Memory B cell (primary cell): Measurements from ENCODE around the gene C2orf42.
"Not testable (repeated sequence)": the region's sequence is repeated elsewhere in the genome, so short reads cannot be mapped to it uniquely, and the experiment has no call there.

Source experiments
- ATAC-seq: fragments of 150-1000 bp; cut with Tn5 transposase; 2 replicates; pipeline ENCODE4 v1.10.0; 2021; ENCODE audit warnings: low read depth, mild to moderate bottlenecking, moderate library complexity
- DNase-seq, 2 donors: peaks; one replicate each; pipeline ENCODE4 v3.0.0; 2022; ENCODE audit warnings: low spot score in 2 of 2
- H3K27ac Mint-ChIP-seq: one replicate; pipeline ENCODE4 v1.8.0; 2022; ENCODE audit warnings: mild to moderate bottlenecking, moderate library complexity, mixed read lengths
- H3K27me3 Mint-ChIP-seq: one replicate; pipeline ENCODE4 v1.8.0; 2022; ENCODE audit warnings: mixed read lengths
- H3K36me3 Mint-ChIP-seq: one replicate; pipeline ENCODE4 v1.8.0; 2022; ENCODE audit warnings: mild to moderate bottlenecking, mixed read lengths
- H3K4me1 Mint-ChIP-seq: one replicate; pipeline ENCODE4 v1.8.0; 2022; ENCODE audit warnings: mixed read lengths
- H3K4me3 Mint-ChIP-seq: one replicate; pipeline ENCODE4 v1.8.0; 2022; ENCODE audit warnings: mild to moderate bottlenecking, moderate library complexity, mixed read lengths
- H3K9me3 Mint-ChIP-seq: one replicate; pipeline ENCODE4 v1.8.0; 2022; ENCODE audit warnings: mixed read lengths

Gene C2orf42

DNA sequence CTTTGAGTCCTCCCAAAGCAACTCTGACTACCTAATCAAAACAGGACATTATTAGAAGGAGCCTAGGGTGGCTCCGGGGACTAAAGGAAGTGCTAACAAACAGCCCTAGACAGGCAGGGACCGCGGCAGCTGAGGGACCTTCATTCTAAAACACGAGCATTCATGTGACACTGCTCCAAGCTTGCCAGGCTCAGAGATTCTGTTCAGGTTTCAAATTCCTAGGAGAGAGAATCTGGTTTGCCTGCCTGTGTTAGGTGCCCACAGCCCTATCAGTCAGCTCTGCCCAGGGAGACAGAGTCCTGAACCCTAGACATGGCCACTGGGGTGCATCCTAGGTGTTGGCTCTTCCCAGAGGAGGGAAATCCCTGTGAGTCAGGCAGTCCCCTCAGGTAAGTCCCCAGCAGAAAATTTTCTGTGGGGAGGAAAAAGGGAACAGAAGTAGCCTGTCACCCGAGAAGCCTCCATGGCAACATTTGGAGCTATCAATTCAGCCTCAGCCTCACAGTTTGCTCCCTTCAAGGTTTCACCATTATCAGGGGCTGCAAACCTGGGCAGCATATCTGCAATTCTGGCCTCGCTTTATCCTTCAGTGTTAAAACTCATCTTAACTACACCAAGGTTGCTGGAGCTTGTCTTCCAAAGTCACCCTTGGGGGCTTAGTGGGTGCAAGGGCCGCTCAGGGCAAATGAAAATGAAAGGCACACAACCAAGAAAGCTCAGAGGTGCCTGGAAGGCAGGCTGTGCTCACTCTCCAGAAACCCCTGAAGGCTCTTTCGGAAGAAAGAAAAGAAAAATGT lies 75.0 kb downstream of the C2orf42 start:
- Mint-ChIP-seq H3K36me3 (no peaks in the 10 kb centered on the region), H3K9me3 (peaks cover 2% of the 10 kb centered on the region), H3K27ac (no peak overlapping the region), H3K27me3 (no peaks in the 10 kb centered on the region), H3K4me1 (peaks cover 25% of the 10 kb centered on the region), H3K4me3 (no peak overlapping the region)
- DNase-seq = no peak
- ATAC-seq = peak; percentile 49

DNA sequence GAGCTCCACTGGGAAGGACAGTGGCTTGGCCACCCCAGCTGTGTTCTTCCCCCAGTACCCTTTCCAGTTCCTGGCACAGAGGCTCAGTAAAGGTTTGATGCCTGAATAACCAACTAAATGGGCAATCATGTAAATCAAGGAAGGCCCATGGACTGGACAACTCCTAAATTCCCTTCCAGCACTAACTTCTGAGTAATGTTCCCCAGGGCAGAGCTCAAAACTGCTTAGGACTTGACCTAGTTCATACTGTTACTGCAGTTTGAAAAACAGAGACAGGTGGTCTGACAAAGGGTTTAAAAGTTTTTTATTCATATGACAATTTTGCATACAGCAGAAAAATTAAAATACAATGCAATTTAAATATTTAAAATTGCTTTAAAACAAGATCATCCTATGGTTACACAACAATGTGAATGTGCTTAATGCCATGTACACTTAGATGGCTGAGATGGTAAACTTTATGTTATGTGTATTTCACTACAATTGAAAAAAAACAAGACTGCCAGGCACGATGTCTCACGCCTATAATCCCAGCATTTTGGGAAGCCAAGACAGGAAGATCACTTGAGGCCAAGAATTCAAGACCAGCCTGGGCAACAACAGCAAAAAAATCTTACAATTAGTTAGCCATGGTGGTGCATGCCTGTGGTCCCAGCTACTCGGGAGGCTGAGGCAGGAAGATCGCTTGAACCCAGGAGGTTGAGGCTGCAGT lies 77.3 kb downstream of the C2orf42 start:
- DNase-seq (no peak), ATAC-seq (no peak)
- H3K4me3 Mint-ChIP-seq = no peak overlapping the region
- peaks cover 19% of the 10 kb centered on the region for H3K4me1 Mint-ChIP-seq
- H3K36me3 Mint-ChIP-seq = no peaks in the 10 kb centered on the region
- H3K27me3 Mint-ChIP-seq = no peaks in the 10 kb centered on the region
- no peaks in the 10 kb centered on the region for H3K9me3 Mint-ChIP-seq
- H3K27ac Mint-ChIP-seq = no peak overlapping the region

DNA sequence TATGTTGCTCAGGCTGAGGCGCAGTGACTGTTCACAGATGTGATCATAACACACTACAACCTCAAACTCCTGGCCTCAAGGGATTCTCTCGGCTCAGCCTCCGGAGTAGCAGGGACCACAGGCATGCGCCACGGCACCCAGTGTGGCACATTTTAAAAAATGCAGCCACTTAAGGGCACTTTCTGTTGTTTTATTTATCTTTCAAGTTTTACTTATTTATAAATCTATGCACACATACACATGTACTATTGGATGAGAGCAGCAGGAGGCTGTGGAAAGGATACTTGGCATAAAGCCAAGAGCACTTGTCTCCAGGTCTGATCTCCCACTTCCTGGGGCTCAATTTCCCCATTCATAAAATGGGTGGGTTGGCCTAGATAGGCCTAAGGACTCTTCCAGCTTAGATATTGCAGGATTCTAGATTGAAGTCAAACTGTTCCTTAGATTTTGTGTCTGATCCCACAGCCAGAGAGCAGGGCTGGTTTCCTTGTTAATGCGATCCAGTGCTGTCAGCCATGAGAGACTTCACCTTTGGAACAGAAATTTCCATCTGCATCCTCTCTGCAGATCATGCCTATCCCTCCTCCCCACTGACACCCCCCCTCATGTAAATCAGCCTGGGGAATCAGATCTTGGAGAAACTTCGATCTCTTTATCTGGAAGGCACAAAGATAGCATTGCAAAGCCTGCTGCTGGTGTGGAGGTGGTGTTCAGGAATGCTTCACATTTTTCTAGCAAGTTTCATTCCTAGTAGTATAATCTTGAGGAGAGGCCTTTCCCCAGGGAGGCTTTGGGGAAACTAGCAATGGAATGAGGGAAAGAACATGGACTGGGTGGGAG lies 78.8 kb downstream of the C2orf42 start:
- Mint-ChIP-seq H3K27me3 (no peaks in the 10 kb centered on the region), H3K4me3 (no peak overlapping the region), H3K4me1 (peaks cover 28% of the 10 kb centered on the region), H3K36me3 (no peaks in the 10 kb centered on the region), H3K27ac (no peak overlapping the region), H3K9me3 (no peaks in the 10 kb centered on the region)
- DNase-seq (no peak), ATAC-seq (no peak)

DNA sequence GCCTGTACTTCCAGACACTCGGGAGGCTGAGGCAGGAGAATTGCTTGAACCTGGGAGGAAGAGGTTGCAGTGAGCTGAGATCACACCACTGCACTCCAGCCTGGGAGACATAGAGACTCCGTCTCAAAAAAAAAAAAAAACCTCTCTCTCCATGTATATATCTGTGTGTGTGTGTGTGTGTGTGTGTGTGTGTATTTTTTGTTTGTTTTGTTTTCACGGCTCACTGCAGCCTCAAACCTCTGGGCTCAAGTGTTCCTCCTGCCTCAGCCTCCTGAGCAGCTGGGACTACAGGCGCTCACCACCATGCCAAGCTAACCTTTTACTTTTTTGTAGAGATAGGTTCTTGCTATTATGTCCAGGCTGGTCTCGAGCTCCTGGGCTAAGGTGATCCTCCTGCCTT lies 80.4 kb downstream of the C2orf42 start:
- not testable (repeated sequence) for ATAC-seq, H3K9me3 Mint-ChIP-seq, H3K4me3 Mint-ChIP-seq, DNase-seq, H3K36me3 Mint-ChIP-seq, H3K27me3 Mint-ChIP-seq
- Mint-ChIP-seq H3K27ac (peak overlapping the region; percentile 96), H3K4me1 (peaks cover 23% of the 10 kb centered on the region)

DNA sequence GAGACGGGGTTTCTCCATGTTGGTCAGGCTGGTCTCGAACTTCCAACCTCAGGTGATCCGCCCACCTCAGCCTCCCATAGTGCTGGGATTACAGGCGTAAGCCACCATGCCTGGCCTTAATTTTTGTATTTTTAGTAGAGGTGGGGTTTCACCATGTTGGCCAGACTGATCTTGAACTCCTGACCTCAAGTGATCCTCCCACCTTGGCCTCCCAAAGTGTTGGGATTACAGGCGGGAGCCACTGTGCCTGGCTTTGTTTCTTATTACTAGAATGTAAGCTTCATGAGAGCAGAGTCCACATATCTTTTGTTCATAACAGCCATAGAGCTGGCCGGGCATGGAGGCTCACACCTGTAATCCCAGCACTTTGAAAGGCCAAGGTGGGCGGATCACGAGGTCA lies 84.7 kb downstream of the C2orf42 start:
- not testable (repeated sequence) for H3K9me3 Mint-ChIP-seq, H3K27ac Mint-ChIP-seq

DNA sequence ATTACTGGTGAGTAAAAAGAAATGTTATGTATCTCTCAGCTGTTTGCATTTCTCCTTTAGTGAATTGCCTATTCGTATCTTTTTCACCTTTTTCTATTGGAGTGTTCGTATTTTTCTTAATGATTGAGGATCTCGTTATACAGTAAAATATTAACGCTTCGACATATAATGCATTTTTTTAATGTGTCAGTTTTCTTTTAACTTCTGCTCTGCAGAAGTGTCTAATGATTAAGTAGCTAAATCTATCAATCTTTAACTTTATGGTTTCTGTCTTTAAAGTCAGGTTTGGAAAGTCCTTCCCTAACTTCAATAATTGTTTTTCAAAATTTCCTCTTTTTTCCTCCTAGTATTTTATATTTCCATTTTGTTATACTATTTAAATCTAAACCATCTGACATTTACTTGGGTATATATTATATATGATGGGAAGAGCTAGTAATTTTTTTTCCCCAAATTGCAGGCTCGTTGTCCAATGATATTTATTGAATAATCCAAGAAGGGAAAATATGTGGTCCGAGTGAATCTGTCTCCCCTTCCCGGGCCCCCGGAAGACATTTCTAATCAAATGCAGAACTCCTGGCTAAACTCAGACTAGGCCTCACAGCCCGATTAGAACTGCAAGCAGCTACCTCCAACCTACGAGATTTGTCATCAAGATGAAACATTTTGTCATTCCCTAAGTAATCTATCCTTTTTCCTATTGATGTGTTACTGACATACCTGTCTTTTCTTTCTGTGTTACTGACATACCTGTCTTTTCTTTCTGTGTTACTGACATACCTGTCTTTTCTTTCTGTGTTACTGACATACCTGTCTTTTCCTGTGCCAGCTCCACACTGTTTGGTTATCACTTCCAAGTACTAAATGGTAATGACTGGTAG lies 86.3 kb downstream of the C2orf42 start:
- ATAC-seq (peak; percentile 24), DNase-seq (peak in 1 of 2 donors; percentile 25)
- Mint-ChIP-seq H3K27me3 (no peaks in the 10 kb centered on the region), H3K4me1 (peaks cover 33% of the 10 kb centered on the region), H3K4me3 (peak overlapping the region; percentile 81), H3K36me3 (no peaks in the 10 kb centered on the region), H3K27ac (peak overlapping the region; percentile 88), H3K9me3 (no peaks in the 10 kb centered on the region)

More for the DNA sequence above, 84.7 kb downstream of the C2orf42 start:
- not testable (repeated sequence) for H3K4me3 Mint-ChIP-seq, DNase-seq, H3K27me3 Mint-ChIP-seq, ATAC-seq, H3K36me3 Mint-ChIP-seq
- H3K4me1 Mint-ChIP-seq = peaks cover 35% of the 10 kb centered on the region

DNA sequence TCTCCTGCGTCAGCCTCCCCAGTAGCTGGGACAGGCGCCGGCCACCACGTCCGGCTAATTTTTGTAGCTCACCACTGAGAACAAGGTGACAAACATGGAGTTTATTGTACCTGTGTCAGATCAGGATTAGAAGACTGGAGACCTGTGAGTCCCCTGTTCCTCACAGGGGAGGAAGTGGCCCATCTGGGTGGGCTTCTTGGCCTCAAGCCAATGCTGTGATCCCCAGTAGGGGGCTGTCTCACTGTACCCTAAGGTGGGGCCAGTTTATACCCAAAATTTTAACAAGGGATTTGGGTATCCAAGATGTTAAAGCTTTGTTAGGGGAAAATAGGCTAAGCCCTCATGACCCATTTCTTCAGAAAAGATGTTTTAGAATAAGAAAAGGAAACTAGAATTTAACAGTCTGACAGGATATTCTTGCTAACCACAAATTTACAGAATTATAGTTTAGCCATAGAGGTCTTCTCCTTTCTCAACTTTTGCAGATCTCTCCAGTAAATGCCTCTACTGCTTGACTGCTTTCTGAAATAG lies 87.2 kb downstream of the C2orf42 start:
- Mint-ChIP-seq H3K9me3 (no peaks in the 10 kb centered on the region), H3K36me3 (no peaks in the 10 kb centered on the region), H3K27ac (peak overlapping the region; percentile 88), H3K4me3 (peak overlapping the region; percentile 81), H3K27me3 (no peaks in the 10 kb centered on the region), H3K4me1 (peaks cover 31% of the 10 kb centered on the region)
- ATAC-seq (peak; percentile 56), DNase-seq (no peak)

DNA sequence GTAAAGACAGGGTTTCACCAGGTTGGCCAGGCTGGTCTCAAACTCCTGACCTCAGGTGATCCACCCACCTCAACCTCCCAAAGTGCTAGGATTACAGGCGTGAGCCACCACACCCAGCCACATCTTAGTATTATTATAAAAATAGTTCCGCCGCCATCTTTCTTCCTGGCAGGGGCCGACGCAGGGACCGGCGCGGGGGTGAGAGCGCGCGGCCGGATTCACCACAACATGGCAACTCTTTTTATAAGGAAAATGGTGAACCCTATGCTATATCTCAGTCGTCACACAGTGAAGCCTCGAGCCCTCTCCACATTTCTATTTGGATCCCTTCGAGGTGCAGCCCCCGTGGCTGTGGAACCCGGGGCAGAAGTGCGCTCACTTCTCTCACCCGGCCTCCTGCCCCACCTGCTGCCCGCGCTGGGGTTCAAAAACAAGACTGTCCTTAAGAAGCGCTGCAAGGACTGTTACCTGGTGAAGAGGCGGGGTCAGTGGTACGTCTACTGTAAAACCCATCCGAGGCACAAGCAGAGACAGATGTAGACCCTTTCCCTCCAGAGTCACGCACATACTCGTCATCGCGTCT lies 88.4 kb downstream of the C2orf42 start:
- not testable (repeated sequence) for H3K27me3 Mint-ChIP-seq, ATAC-seq, H3K9me3 Mint-ChIP-seq, DNase-seq, H3K36me3 Mint-ChIP-seq
- peak overlapping the region; percentile 88 for H3K27ac Mint-ChIP-seq
- H3K4me3 Mint-ChIP-seq = peak overlapping the region; percentile 31
- peaks cover 22% of the 10 kb centered on the region for H3K4me1 Mint-ChIP-seq

DNA sequence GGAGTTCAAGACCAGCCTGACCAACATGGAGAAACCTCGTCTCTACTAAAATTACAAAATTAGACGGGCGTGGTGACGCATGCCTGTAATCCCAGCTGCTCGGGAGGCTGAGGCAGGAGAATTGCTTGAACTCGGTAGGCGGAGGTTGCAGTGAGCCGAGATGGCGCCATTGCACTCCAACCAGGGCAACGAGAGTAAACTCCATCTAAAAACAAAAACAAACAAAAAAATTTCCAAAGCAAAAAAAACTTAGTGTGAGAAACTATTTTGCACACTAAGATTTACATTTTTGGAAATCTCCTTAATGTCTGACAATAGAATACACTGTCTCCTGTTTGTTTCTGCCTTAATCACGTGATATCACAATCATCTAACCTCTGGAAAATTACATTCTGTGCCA lies 89.1 kb downstream of the C2orf42 start:
- H3K27me3 Mint-ChIP-seq, H3K27ac Mint-ChIP-seq, DNase-seq, H3K4me3 Mint-ChIP-seq, H3K36me3 Mint-ChIP-seq, H3K9me3 Mint-ChIP-seq, ATAC-seq: not testable (repeated sequence)
- H3K4me1 Mint-ChIP-seq = peaks cover 17% of the 10 kb centered on the region

DNA sequence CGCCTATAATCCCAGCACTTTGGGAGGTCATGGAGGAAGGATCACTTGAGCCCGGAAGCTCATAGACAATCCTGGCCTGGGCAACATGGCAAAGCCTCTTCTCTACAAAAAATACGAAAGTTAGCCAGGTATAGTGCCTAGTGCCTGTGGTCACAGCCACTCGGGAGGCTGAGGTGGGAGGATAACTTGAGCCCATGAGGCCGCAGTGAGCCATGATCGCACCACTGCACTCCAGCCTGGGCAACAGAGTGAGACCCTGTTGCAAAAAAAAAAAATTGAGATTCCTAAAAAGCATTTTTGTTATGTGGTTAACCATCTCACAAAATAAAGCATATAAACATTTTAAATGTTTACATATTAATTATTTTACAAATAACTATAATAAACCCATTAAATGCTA lies 89.6 kb downstream of the C2orf42 start:
- H3K4me3 Mint-ChIP-seq = no peak overlapping the region
- ATAC-seq (no peak), DNase-seq (no peak)
- H3K27ac Mint-ChIP-seq = no peak overlapping the region
- H3K4me1 Mint-ChIP-seq = peaks cover 17% of the 10 kb centered on the region
- no peaks in the 10 kb centered on the region for H3K9me3 Mint-ChIP-seq
- H3K36me3 Mint-ChIP-seq = no peaks in the 10 kb centered on the region
- no peaks in the 10 kb centered on the region for H3K27me3 Mint-ChIP-seq
